Cardiac muscle cell (in vitro differentiated cells and primary cell): ENCODE data around the gene KRTAP2-3. TPM values are rescaled to one million over a fixed set of nuclear protein-coding genes. Genes with fewer than 3 reads are reported as not detected.
A peak's percentile ranks its signal among the peaks of the same experiment; 100 is the strongest.

Source experiments
- DNase-seq, 2 donors: peaks; one replicate each; pipeline versions ENCODE4 v3.0.0 to v3.0.0-alpha.2; 2010 to 2017; ENCODE audit warnings: low read depth in 1 of 2, low spot score in 1 of 2
- H3K27ac ChIP-seq: fragments of 200-600 bp; sonication (generic); 2 replicates; pipeline ENCODE4 v1.5.1; 2016
- H3K27me3 ChIP-seq: fragments of 200-600 bp; sonication (generic); 2 replicates; pipeline ENCODE4 v1.6.0; 2016; ENCODE audit warnings: control low read depth
- H3K36me3 ChIP-seq: fragments of 200-600 bp; sonication (generic); 2 replicates; pipeline ENCODE4 v1.5.1; 2016; ENCODE audit warnings: control low read depth
- H3K4me1 ChIP-seq: fragments of 200-600 bp; sonication (generic); 2 replicates; pipeline ENCODE4 v1.8.1; 2017; ENCODE audit warnings: low read depth, mild to moderate bottlenecking, mixed run types
- H3K4me3 ChIP-seq: fragments of 200-600 bp; sonication (generic); 2 replicates; pipeline ENCODE4 v1.5.1; 2016; ENCODE audit warnings: mild to moderate bottlenecking
- H3K9me3 ChIP-seq: fragments of 200-600 bp; sonication (generic); 2 replicates; pipeline ENCODE4 v1.5.1; 2017; ENCODE audit warnings: low read depth, mild to moderate bottlenecking, control low read depth
- CTCF ChIP-seq: IDR thresholded peaks from 2 replicates; pipeline ENCODE4 v1.5.1; 2012; ENCODE audit warnings: low read depth, mild to moderate bottlenecking, low read length
- polyA plus RNA-seq: library from polyadenylated mRNA; unstranded; fragments of >200 nt; fragmentation: Nextera tagmentation; extraction: Ambion mirVana; gene quantifications from 2 replicates; pipeline ENCODE4 v1.2.1, GENCODE V29; 2016
- total RNA-seq: library from RNA; depleted of rRNA; stranded (reverse); fragments of >200 nt; gene quantifications from 2 replicates; pipeline ENCODE4 v1.2.3, GENCODE V29; 2016

Gene KRTAP2-3
- total and polyA plus RNA-seq, 2 experiments from 2014 or later, result not detected

GRCh38 chr17:41029633-41030245 is 30.2 kb downstream of the KRTAP2-3 start, which contains the start of gene KRTAP1-4:
KRTAP1-4 (minus strand) TSS chr17:41030195; CDS start chr17:41030078, 117 bp downstream.
- TF ChIP-seq CTCF, result no peak
- Histone ChIP-seq H3K27me3 (peaks cover 2% of the 10 kb centered on the region), H3K36me3 (no peaks in the 10 kb centered on the region), H3K4me1 (no peaks in the 10 kb centered on the region), H3K4me3 (no peak within 1 kb of the TSS), H3K9me3 (no peaks in the 10 kb centered on the region), H3K27ac (no peak within 1 kb of the TSS)
- DNase-seq, result no peak

GRCh38 chr17:41026715-41027471 is 33.0 kb downstream of the KRTAP2-3 start, which contains the start of gene KRTAP1-5:
KRTAP1-5 (minus strand) TSS chr17:41027208; CDS start chr17:41027155, 53 bp downstream.
- Histone ChIP-seq H3K27me3 (peaks cover 2% of the 10 kb centered on the region), H3K4me3 (no peak within 1 kb of the TSS), H3K9me3 (no peaks in the 10 kb centered on the region), H3K4me1 (no peaks in the 10 kb centered on the region), H3K27ac (no peak within 1 kb of the TSS), H3K36me3 (no peaks in the 10 kb centered on the region)
- no peak for TF ChIP-seq CTCF
- DNase-seq, result peak in 1 of 2 donors; percentile 21

- H3K4me1 ChIP-seq, result no peaks in the 10 kb centered on the region
- peaks cover 2% of the 10 kb centered on the region for H3K27me3 ChIP-seq
Observed at GRCh38 chr17:41024697-41025096, 35.2 kb downstream of the KRTAP2-3 start.

GRCh38 chr17:41020336-41020735 is 39.6 kb downstream of the KRTAP2-3 start:
- DNase-seq, result no peak
- Histone ChIP-seq H3K36me3 (no peaks in the 10 kb centered on the region), H3K27ac (no peak overlapping the region), H3K9me3 (no peaks in the 10 kb centered on the region), H3K4me1 (no peaks in the 10 kb centered on the region), H3K27me3 (no peaks in the 10 kb centered on the region), H3K4me3 (no peak overlapping the region)
- no peak for TF ChIP-seq CTCF

More at GRCh38 chr17:41024697-41025096, 35.2 kb downstream of the KRTAP2-3 start:
- H3K9me3 ChIP-seq, result no peaks in the 10 kb centered on the region
- no peak overlapping the region for H3K27ac ChIP-seq
- DNase-seq, result no peak
- H3K4me3 ChIP-seq, result no peak overlapping the region
- H3K36me3 ChIP-seq, result no peaks in the 10 kb centered on the region
- no peak for TF ChIP-seq CTCF

- no peak for TF ChIP-seq CTCF
- Histone ChIP-seq H3K27me3 (no peaks in the 10 kb centered on the region), H3K9me3 (no peaks in the 10 kb centered on the region), H3K4me3 (no peak overlapping the region), H3K36me3 (no peaks in the 10 kb centered on the region), H3K4me1 (no peaks in the 10 kb centered on the region), H3K27ac (no peak overlapping the region)
- DNase-seq, result no peak
Observed at GRCh38 chr17:41019415-41019814, 40.5 kb downstream of the KRTAP2-3 start.
